GM23248 (cell line): ENCODE data around the gene ADAMTSL2.

ENCODE experiments used
- EZH2 ChIP-seq: fragments of 200-600 bp; sonication (generic); IDR thresholded peaks from 2 replicates; pipeline ENCODE4 v1.6.1; 2018; ENCODE audit warnings: antibody characterized with exemption, mild to moderate bottlenecking; ENCODE audit not compliant: insufficient read depth, poor library complexity, severe bottlenecking
- EZH2phosphoT487 ChIP-seq: fragments of 200-600 bp; sonication (generic); IDR thresholded peaks from 2 replicates; pipeline ENCODE4 v1.6.1; 2018; ENCODE audit warnings: antibody characterized with exemption, moderate library complexity, mild to moderate bottlenecking, low read depth; ENCODE audit not compliant: insufficient read depth

DNA sequence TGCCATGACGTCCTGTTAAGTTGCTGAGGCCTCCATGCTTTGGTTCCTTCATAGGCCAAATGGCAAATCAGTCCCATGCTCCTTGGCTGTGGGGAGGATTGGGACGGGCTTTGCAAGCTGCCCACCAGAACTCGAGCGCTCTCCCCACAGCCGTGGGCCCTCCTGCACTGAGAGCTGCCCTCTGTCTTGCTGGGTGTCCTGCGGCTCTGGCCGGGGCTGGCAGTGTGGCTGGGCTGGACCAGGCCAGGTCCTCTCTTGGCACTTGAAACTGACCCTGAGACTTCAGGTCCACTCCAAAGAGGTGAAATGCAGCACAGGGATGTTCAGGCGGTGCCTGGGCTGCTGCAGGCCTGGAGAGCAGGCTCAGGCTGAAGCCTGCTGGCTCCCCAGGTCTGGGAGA lies 16.8 kb upstream of the ADAMTSL2 start:
- TF ChIP-seq EZH2 (no peak), EZH2phosphoT487 (no peak)
